Esophagus (tissue), 2 donors: ENCODE results near the gene BCCIP. TPM values are rescaled to one million over a fixed set of nuclear protein-coding genes. Genes with fewer than 3 reads are reported as not detected.

ENCODE experiments used
- H3K27ac ChIP-seq, 2 donors: one replicate each; pipeline ENCODE4 v1.5.1; 2013; ENCODE audit warnings: low read depth in 2 of 2, mild to moderate bottlenecking in 2 of 2, inconsistent platforms in 1 of 2, low read length in 1 of 2, moderate library complexity in 1 of 2
- H3K27me3 ChIP-seq, 2 donors: one replicate each; pipeline ENCODE4 v1.6.1; 2013; ENCODE audit warnings: low read length in 2 of 2, control low read depth in 1 of 2, mild to moderate bottlenecking in 1 of 2; ENCODE audit not compliant: insufficient read depth in 2 of 2, control insufficient read depth in 1 of 2
- H3K36me3 ChIP-seq, 2 donors: one replicate each; pipeline ENCODE4 v1.6.1; 2013; ENCODE audit warnings: low read length in 1 of 2; ENCODE audit not compliant: control insufficient read depth in 2 of 2, insufficient read depth in 2 of 2
- H3K4me1 ChIP-seq, 2 donors: one replicate each; pipeline ENCODE4 v1.6.1; 2013; ENCODE audit warnings: low read length in 1 of 2; ENCODE audit not compliant: control insufficient read depth in 2 of 2, insufficient read depth in 2 of 2
- H3K4me3 ChIP-seq, 2 donors: one replicate each; pipeline ENCODE4 v1.5.1; 2013; ENCODE audit warnings: low read length in 2 of 2, mild to moderate bottlenecking in 2 of 2, low read depth in 1 of 2, moderate library complexity in 1 of 2
- H3K9me3 ChIP-seq, 2 donors: one replicate each; pipeline ENCODE4 v1.6.1; 2013; ENCODE audit warnings: mild to moderate bottlenecking in 2 of 2, low read depth in 1 of 2, low read length in 1 of 2, moderate library complexity in 1 of 2; ENCODE audit not compliant: control insufficient read depth in 2 of 2, insufficient read depth in 1 of 2
- WGBS, 2 donors: extraction: QIAGEN DNeasy Blood & Tissue Kit; methylation state at CpG; one replicate each; pipeline ENCODE4 v1.1.7; 2013; 5-methylcytosine and 5-hydroxymethylcytosine counted together
- polyA plus RNA-seq, 2 donors: library from polyadenylated mRNA; stranded (reverse); fragments of 200-250 nt; gene quantifications; one replicate each; pipeline ENCODE4 v1.2.3, GENCODE V29; 2013
- donor health status: healthy with polysubstance abuse.
- donor health status: Bipolar disorder and iron deficiency.

BCCIP gene
- polyA plus RNA-seq, 2 donors = 44.4 to 51.7 TPM

DNA sequence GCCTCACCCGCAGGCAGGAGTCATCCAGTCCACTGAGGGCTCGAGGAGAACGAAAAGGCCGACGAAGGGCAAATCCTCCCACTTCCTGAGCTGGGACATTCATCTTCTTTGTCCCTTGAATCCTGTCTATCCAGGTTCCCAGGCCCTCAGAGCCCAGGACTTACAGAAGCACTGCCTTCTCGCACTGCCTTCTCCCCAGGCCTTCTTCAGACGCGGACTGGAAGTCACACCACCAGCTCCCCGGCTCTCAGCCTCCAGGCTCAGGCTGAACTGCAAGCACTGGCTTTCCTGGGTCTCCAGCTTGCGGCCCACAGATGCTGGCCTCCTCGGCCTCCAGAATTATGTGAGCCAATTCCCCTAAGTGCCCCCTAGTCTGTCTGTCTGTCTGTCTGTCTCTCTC, 41.3 kb upstream of the BCCIP start:
- Histone ChIP-seq H3K4me3 (no peak overlapping the region), H3K36me3 (no peaks in the 10 kb centered on the region), H3K9me3 (peaks cover 0 to 4% of the 10 kb centered on the region in 2 donors), H3K4me1 (no peaks in the 10 kb centered on the region), H3K27me3 (no peaks in the 10 kb centered on the region), H3K27ac (no peak overlapping the region)
- WGBS, 2 donors = 86 to 88% methylated on average over 11 of the region's 11 CpGs

DNA sequence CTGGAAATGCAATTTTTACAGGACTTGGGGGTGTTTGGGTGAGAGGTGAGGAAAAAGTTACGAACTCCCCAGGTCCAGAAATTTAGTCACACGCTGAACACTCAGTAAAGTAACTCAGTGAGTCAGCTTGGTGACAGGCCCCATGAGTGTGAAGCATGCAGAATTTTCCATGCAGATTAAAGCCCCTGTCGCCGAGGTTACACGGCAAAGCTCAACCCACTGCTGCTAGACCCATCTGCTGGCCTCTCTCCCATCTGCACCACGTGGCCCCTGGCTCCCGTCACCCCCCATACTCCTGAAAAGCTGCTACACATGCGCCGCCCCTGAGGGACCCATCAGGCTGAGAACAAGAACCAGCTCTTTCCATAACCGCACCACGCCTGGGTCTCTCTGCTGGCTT, 40.7 kb upstream of the BCCIP start:
- Histone ChIP-seq H3K4me1 (no peaks in the 10 kb centered on the region), H3K27ac (no peak overlapping the region), H3K9me3 (peaks cover 0 to 4% of the 10 kb centered on the region in 2 donors), H3K27me3 (no peaks in the 10 kb centered on the region), H3K36me3 (no peaks in the 10 kb centered on the region), H3K4me3 (no peak overlapping the region)
- 86 to 88% methylated on average over 11 of the region's 11 CpGs for WGBS, 2 donors

DNA sequence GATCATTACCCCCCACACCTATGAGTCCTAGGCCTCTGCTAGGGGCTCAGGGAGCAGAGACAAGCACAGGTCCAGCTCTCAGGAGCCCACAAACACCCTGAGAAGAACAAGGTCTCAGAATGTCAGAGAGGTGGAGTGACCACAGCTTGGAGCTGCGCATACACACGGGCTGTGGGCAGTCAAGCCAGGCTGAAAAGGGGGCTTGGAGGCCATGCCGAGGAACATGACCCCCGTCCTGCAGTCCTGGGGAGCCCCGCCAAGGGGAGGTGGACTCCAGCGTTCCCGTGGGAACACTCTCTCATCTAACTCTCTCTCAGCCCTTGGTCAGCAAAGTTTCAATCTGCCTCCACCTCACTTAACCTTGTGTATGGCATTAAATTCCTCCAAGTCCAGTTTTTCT, 39.9 kb upstream of the BCCIP start:
- Histone ChIP-seq H3K36me3 (peaks cover 0 to under 1% of the 10 kb centered on the region in 2 donors), H3K27ac (no peak overlapping the region), H3K27me3 (no peaks in the 10 kb centered on the region), H3K4me3 (no peak overlapping the region), H3K4me1 (no peaks in the 10 kb centered on the region), H3K9me3 (peaks cover 0 to 4% of the 10 kb centered on the region in 2 donors)
- 89 to 94% methylated on average over 7 of the region's 7 CpGs for WGBS, 2 donors

DNA sequence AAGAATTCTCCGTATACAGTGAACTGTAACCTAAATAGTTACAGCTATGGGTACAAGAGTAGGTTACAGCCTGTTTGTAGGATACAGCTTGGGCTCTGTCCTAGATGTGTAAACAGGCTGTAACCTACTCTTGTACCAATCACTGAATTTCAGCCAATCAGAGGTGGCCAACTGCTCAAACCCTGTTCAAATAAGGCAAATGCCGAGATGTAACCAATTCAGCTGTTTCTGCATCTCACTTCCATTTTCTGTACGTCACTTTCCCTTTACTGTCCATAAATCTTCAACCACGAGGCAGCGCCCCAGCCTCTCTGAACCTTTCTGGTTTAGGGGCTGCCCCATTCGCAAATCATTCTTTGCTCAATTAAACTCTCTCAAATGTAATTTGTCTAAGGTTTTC, 39.4 kb upstream of the BCCIP start:
- Histone ChIP-seq H3K4me3 (no peak overlapping the region), H3K9me3 (peaks cover 0 to 4% of the 10 kb centered on the region in 2 donors)
- WGBS, 2 donors = 79 to 83% methylated on average over 6 of the region's 6 CpGs

DNA sequence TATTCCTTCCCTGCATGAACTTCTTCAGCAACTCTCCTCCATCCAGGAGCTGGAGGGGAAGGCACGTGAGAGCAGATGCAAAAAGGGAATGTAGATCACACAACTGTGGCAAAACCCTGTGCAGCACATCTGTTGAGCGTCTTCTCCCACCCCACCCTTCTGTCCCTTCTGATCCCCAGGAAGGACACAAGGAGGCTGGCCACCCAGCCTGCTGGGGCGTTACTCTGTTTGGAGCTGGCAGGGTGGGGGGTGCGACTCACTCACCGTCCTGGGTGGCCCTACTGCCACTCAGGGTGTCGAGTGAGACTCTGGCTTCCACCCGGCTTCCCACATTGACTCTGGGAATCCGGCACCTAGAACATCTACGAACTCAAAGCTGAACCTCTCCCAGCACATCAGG, 37.6 kb upstream of the BCCIP start:
- H3K27ac ChIP-seq = no peak overlapping the region
- H3K4me3 ChIP-seq = no peak overlapping the region
- H3K9me3 ChIP-seq = no peaks in the 10 kb centered on the region
- H3K27me3 ChIP-seq = no peaks in the 10 kb centered on the region
- 67 to 78% methylated on average over 9 of the region's 9 CpGs for whole genome bisulfite sequencing, 2 donors
- no peaks in the 10 kb centered on the region for H3K4me1 ChIP-seq
- H3K36me3 ChIP-seq = peaks cover 5 to 10% of the 10 kb centered on the region in 2 donors

More for the DNA sequence above, 39.4 kb upstream of the BCCIP start:
- no peaks in the 10 kb centered on the region for H3K4me1 ChIP-seq
- H3K27ac ChIP-seq = no peak overlapping the region
- no peaks in the 10 kb centered on the region for H3K27me3 ChIP-seq
- peaks cover 0 to 6% of the 10 kb centered on the region in 2 donors for H3K36me3 ChIP-seq

DNA sequence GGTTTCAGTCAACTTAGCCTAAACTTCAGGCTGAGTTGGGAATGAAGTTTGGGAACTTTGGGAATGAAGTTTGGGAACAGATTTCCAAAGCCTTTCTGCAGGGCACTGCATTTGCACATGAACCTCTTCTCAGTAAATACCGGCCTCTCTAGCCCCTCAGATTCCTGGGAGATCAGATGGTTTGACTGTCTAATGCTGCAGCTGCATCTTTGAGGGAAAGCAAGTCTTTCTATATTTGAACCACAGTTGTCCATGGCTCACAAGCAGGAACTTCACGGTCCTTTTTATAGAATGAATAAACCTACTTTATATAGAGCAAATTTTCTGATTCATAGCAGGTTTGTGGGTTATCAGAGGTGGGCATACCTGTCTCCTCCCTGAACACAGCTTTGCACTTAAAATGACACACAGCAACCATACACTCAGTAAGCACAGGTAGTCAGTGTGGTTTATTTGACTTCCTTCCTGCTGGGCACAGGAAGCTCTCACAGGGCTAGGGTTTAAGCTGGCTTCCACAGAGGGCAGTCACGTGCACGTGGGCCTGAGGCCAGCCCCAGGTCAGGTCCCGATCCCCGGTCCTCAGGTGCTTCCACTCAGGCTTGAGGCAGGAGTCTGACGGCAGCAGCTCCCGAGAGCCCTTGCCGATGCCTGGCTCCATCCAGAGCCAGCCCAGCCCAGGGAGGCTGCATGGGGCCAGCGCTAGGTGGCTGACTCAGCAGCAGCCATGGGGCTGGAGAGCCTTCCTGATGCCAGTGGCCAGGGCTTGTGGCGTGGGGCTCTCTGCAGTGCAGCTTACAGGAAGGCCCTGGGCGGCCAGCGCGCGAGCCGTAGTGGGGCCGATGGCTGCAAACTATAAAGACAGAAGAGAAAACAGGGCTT, 35.0 kb upstream of the BCCIP start:
- 82 to 83% methylated on average over 17 of the region's 17 CpGs for WGBS, 2 donors

DNA sequence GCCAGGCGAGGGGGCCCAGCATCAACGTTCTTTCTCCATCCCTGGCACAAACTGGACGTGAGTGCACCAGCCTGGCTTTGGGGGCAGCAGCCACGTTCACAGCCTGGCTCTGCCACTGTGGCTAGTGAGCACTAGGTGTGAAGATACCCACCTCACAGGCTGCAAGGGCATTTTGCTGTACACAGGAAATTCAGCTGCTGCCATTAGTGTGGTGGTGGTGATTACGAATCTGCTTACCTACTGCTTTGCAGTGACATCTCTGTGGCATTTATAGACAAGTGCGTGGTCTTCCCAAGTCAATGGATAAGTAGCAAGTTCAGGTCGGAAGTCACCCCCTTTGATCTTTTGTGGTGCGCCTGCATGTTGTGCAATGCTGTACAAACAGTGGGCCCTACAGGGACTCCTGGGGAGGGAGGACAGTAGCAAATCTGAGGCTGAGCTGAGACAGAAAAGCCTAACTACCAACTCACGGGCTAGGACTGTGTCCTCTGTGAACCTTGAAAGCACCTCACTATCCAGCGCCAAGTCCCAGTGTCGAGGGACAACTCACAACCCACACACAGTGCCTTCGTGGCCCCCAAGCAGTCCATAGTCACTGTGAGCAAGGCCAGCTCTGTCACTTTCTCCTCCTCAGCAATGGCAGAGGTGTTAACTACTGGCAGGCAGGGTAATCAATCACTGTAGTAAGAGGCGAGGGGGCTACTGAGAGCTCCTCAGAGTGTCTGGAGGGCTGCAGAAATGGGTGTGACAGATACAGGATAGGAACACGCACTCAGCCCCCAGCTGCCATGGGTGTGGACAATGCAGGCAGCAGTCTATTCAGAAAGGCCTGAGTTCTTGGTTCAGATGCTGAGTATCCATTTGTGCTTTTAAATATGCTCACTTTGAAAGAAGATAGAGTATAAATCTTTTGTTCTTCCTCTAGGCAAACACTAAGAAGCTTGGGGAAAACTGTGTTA, 30.7 kb upstream of the BCCIP start:
- WGBS, 2 donors = 88 to 90% methylated on average over 14 of the region's 14 CpGs
- H3K27me3 ChIP-seq = no peaks in the 10 kb centered on the region

More for the DNA sequence above, 35.0 kb upstream of the BCCIP start:
- Histone ChIP-seq H3K27me3 (no peaks in the 10 kb centered on the region), H3K27ac (no peak overlapping the region), H3K9me3 (no peaks in the 10 kb centered on the region), H3K4me3 (no peak overlapping the region), H3K4me1 (no peaks in the 10 kb centered on the region), H3K36me3 (peaks cover 7 to 18% of the 10 kb centered on the region in 2 donors)

DNA sequence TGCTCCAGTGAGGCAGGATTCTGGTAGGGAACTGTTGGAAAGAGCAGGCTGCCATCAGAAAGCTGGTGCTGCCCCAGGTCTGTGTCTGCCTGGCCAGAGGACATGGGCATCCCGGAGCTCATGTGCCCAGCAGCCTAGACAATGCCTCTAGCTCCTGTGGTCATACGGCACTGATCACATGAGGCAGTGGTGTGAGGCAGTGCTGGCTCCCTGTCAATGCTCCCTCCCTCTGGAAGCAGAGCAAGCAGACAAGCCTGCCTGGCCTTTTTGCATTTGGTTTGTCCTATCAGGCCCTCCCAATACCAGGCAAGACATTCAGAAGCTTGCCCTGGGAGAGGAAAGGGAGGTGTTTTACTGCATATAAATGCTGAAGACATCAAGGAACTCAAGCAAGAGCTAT, 28.2 kb upstream of the BCCIP start:
- WGBS, 2 donors = 86 to 92% methylated on average over 2 of the region's 2 CpGs

More for the DNA sequence above, 30.7 kb upstream of the BCCIP start:
- Histone ChIP-seq H3K27ac (no peak overlapping the region), H3K36me3 (peaks cover 11 to 35% of the 10 kb centered on the region in 2 donors), H3K4me3 (no peak overlapping the region), H3K9me3 (no peaks in the 10 kb centered on the region), H3K4me1 (no peaks in the 10 kb centered on the region)

DNA sequence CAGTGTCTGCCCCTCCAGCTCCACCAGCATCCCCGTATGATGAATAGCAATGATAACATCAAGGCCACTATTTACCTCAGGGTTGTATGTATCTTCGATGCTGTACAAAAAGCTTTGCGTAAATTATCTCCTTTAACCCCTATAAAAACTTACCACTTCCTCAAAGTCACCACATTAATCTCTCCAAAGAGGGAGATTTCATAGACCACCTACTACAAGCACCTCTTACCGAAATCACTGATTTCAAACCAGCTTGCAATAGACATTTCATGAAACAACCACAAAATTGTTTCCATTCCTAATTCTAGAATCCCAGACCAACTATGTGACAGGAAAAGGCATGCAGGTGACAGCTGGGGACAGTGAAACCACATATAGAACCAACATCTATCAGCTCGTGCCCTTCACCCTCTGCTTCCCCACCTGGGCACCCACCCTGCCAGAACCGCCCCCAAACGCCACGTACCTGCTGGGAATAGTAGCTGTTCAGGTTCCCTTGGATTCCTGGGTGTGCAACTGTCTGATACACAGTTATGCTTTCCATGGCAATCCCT, 27.6 kb upstream of the BCCIP start:
- H3K4me1 ChIP-seq = no peaks in the 10 kb centered on the region
- H3K9me3 ChIP-seq = no peaks in the 10 kb centered on the region
- 82 to 83% methylated on average over 8 of the region's 8 CpGs for WGBS, 2 donors
- no peak overlapping the region for H3K4me3 ChIP-seq
- H3K27me3 ChIP-seq = no peaks in the 10 kb centered on the region
- no peak overlapping the region for H3K27ac ChIP-seq
- H3K36me3 ChIP-seq = peaks cover 14 to 32% of the 10 kb centered on the region in 2 donors

More for the DNA sequence above, 28.2 kb upstream of the BCCIP start:
- H3K4me3 ChIP-seq = no peak overlapping the region
- no peak overlapping the region for H3K27ac ChIP-seq
- H3K9me3 ChIP-seq = no peaks in the 10 kb centered on the region
- H3K36me3 ChIP-seq = peaks cover 14 to 32% of the 10 kb centered on the region in 2 donors
- H3K4me1 ChIP-seq = no peaks in the 10 kb centered on the region
- H3K27me3 ChIP-seq = no peaks in the 10 kb centered on the region
